A549 (cell line): ENCODE data around the gene SLC28A3.

Source experiments
- EP300 ChIP-seq, 2 experiments: fragments of >200 bp; sonication (Bioruptor Twin); formaldehyde crosslinking; IDR thresholded peaks; 2 replicates in 1 of 2; 3 replicates in 1 of 2; pipeline ENCODE4 v1.6.1; 2016 to 2017
- HDAC2 ChIP-seq: fragments of 200-600 bp; sonication (generic); IDR thresholded peaks from 2 replicates; pipeline ENCODE4 v1.6.1; 2016
- JUNB ChIP-seq: fragments of >200 bp; sonication (Bioruptor Twin); formaldehyde crosslinking; IDR thresholded peaks from 2 replicates; pipeline ENCODE4 v1.6.1; 2016
- MYC ChIP-seq: IDR thresholded peaks from 2 replicates; pipeline ENCODE4 v1.6.1; 2012; ENCODE audit warnings: mild to moderate bottlenecking, inconsistent platforms, low read length, improper control_type of control experiment, borderline replicate concordance
- POLR2A ChIP-seq: IDR thresholded peaks from 2 replicates; pipeline ENCODE4 v1.6.1; 2012; ENCODE audit warnings: mild to moderate bottlenecking, low read length
- RAD21 ChIP-seq, 2 experiments: fragments of >200 bp in 1 of 2; sonication (Bioruptor Twin) in 1 of 2; formaldehyde crosslinking in 1 of 2; IDR thresholded peaks in 1 of 2; conservative IDR thresholded peaks in 1 of 2; 2 replicates in 1 of 2; 3 replicates in 1 of 2; pipeline ENCODE4 v1.6.1; 2012 to 2018; ENCODE audit warnings: inconsistent platforms in 1 of 2
- RARB ChIP-seq: fragments of 250-450 bp; sonication (Bioruptor Pico); IDR thresholded peaks from 2 replicates; pipeline ENCODE4 v1.8.0; 2021; ENCODE audit warnings: mild to moderate bottlenecking, moderate library complexity
- RCOR1 ChIP-seq: fragments of 150-350 bp; IDR thresholded peaks from 2 replicates; pipeline ENCODE4 v1.6.1; 2014; ENCODE audit warnings: antibody characterized with exemption, low read length, low read depth
- TF ChIP-seq, protein P1 (sequence below): IDR thresholded peaks from 2 replicates; pipeline ENCODE4 v1.6.1; 2012
- TF ChIP-seq, protein P2 (sequence below): fragments of >200 bp; sonication (Bioruptor Twin); formaldehyde crosslinking; IDR thresholded peaks from 3 replicates; pipeline ENCODE4 v1.5.1; 2016
- TF ChIP-seq, protein P3 (sequence below): fragments of 200-600 bp; sonication (generic); IDR thresholded peaks from 2 replicates; pipeline ENCODE4 v1.6.1; 2016; ENCODE audit warnings: antibody characterized with exemption, mild to moderate bottlenecking, moderate library complexity
- TF ChIP-seq, protein P4 (sequence below): IDR thresholded peaks from 2 replicates; pipeline ENCODE4 v1.6.1; 2012
- TF ChIP-seq, protein P5 (sequence below): fragments of 450-650 bp; IDR thresholded peaks from 2 replicates; pipeline ENCODE4 v1.6.1; 2014; ENCODE audit warnings: antibody characterized with exemption

DNA sequence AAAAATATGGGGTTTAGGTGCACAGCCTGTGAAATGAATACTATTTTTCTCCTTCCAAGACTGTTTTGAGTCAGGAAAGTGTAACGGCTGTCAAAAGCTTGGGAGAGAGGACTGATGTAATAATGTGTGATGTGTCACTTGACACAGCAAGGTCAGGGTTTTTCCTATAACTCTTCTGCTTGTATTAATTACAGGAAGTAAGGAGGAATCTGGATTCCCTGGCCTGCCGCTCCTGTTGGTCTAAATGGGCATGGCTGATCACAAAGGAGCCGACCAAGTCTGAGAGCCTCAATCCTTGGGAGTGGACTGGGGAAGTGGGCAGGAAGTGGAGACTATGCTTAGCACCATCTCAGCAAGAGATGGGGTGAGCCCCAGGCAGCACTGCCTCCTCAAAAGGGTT is 16.7 kb upstream of the SLC28A3 start:
- TF ChIP-seq, protein P1, sequence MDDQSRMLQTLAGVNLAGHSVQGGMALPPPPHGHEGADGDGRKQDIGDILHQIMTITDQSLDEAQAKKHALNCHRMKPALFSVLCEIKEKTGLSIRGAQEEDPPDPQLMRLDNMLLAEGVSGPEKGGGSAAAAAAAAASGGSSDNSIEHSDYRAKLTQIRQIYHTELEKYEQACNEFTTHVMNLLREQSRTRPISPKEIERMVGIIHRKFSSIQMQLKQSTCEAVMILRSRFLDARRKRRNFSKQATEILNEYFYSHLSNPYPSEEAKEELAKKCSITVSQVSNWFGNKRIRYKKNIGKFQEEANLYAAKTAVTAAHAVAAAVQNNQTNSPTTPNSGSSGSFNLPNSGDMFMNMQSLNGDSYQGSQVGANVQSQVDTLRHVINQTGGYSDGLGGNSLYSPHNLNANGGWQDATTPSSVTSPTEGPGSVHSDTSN: no peak
- TF ChIP-seq POLR2A (no peak), EP300 (IDR thresholded peaks at IDR 0.05) (no peak), RCOR1 (no peak), HDAC2 (no peak), MYC (no peak), JUNB (no peak), RAD21 (conservative IDR thresholded peaks at IDR 0.05 in 1 of 2, IDR thresholded peaks at IDR 0.05 in 1 of 2) (no peak), RARB (CRISPR knock-in tag) (no peak)
- TF ChIP-seq, protein P2, sequence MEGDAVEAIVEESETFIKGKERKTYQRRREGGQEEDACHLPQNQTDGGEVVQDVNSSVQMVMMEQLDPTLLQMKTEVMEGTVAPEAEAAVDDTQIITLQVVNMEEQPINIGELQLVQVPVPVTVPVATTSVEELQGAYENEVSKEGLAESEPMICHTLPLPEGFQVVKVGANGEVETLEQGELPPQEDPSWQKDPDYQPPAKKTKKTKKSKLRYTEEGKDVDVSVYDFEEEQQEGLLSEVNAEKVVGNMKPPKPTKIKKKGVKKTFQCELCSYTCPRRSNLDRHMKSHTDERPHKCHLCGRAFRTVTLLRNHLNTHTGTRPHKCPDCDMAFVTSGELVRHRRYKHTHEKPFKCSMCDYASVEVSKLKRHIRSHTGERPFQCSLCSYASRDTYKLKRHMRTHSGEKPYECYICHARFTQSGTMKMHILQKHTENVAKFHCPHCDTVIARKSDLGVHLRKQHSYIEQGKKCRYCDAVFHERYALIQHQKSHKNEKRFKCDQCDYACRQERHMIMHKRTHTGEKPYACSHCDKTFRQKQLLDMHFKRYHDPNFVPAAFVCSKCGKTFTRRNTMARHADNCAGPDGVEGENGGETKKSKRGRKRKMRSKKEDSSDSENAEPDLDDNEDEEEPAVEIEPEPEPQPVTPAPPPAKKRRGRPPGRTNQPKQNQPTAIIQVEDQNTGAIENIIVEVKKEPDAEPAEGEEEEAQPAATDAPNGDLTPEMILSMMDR: no peak
- TF ChIP-seq, protein P3, sequence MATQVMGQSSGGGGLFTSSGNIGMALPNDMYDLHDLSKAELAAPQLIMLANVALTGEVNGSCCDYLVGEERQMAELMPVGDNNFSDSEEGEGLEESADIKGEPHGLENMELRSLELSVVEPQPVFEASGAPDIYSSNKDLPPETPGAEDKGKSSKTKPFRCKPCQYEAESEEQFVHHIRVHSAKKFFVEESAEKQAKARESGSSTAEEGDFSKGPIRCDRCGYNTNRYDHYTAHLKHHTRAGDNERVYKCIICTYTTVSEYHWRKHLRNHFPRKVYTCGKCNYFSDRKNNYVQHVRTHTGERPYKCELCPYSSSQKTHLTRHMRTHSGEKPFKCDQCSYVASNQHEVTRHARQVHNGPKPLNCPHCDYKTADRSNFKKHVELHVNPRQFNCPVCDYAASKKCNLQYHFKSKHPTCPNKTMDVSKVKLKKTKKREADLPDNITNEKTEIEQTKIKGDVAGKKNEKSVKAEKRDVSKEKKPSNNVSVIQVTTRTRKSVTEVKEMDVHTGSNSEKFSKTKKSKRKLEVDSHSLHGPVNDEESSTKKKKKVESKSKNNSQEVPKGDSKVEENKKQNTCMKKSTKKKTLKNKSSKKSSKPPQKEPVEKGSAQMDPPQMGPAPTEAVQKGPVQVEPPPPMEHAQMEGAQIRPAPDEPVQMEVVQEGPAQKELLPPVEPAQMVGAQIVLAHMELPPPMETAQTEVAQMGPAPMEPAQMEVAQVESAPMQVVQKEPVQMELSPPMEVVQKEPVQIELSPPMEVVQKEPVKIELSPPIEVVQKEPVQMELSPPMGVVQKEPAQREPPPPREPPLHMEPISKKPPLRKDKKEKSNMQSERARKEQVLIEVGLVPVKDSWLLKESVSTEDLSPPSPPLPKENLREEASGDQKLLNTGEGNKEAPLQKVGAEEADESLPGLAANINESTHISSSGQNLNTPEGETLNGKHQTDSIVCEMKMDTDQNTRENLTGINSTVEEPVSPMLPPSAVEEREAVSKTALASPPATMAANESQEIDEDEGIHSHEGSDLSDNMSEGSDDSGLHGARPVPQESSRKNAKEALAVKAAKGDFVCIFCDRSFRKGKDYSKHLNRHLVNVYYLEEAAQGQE: no peak
- TF ChIP-seq, protein P4, sequence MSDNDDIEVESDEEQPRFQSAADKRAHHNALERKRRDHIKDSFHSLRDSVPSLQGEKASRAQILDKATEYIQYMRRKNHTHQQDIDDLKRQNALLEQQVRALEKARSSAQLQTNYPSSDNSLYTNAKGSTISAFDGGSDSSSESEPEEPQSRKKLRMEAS: no peak
- TF ChIP-seq, protein P5, sequence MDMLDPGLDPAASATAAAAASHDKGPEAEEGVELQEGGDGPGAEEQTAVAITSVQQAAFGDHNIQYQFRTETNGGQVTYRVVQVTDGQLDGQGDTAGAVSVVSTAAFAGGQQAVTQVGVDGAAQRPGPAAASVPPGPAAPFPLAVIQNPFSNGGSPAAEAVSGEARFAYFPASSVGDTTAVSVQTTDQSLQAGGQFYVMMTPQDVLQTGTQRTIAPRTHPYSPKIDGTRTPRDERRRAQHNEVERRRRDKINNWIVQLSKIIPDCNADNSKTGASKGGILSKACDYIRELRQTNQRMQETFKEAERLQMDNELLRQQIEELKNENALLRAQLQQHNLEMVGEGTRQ: no peak
